ENCODE measurements around the gene VAMP2.

DNA sequence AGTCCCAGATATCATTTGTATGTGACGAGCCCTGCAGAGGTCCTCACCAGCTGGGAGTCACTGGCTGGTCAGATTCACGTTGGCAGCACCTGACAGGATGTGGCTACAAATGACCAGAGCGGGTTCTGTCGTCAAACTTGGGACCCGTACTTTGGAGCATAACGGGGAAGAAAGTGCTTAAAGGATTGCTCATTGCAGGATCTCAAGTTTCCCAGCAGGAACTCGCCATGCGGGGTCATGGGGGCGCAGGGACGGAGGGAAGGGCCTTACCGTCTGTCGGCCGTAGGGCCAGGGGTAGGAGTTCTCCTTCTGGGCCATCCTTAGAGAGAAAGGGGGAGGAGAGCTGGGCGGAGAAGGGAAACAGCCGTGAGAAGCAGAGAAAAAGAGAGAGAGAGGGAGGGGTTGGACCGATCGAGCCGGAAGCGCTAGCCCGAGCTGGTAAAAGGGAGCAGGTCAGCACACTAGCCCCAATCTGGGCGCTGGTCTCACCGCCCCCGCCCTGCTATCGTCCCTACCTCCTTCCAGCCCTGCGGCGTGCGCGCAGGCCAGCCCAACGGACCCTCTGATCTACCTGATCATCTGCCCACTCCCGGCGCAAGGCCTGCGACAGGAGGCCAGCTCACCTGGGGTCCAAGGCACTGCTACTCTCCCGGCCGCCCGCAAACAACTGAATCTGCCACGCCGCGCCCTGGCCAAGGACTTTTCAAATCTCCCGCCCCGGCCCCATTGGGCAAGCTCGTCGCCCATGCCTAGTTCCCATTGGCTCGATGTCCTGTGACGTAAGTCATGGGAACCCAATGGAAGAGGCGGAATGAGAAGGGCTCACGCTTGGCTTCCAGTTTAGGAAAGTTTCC lies 47.4 kb upstream of the VAMP2 start, which contains the start of gene AURKB:
- no peak for TF ChIP-seq CTCF (IDR thresholded peaks at IDR 0.05)
- no peak for TF ChIP-seq POLR2AphosphoS5 (IDR thresholded peaks at IDR 0.05)
- no peak for TF ChIP-seq POLR2A (IDR thresholded peaks at IDR 0.05)
- TF ChIP-seq EP300 (IDR thresholded peaks at IDR 0.05) = no peak

Data from gastroesophageal sphincter (tissue), 3 donors.